ENCODE data around the gene CAMK1D. TPM values are rescaled to one million over a fixed set of nuclear protein-coding genes. Genes with fewer than 3 reads are reported as not detected.

The CAMK1D gene
- total and polyA plus RNA-seq, 4 donors: 1.9 to 19.0 (median 7.6) TPM

GRCh38 chr10:12833451-12833850 lies 484.1 kb downstream of the CAMK1D start:
- Histone ChIP-seq H3K4me1 (ENCODE audit: control insufficient read depth in 1 of 2, insufficient read depth in 2 of 2, low read length in 2 of 2) (no peaks in the 10 kb centered on the region), H3K4me3 (ENCODE audit: low read length in 2 of 2) (no peak overlapping the region), H3K9me3 (ENCODE audit: control insufficient read depth, low read length) (no peaks in the 10 kb centered on the region), H3K27ac (ENCODE audit: low read depth in 1 of 2, low read length in 2 of 2) (no peak overlapping the region), H3K27me3 (ENCODE audit: control insufficient read depth in 1 of 2, insufficient read depth in 2 of 2, low read length in 1 of 2) (no peaks in the 10 kb centered on the region), H3K36me3 (ENCODE audit: control insufficient read depth in 1 of 2, insufficient read depth in 2 of 2, low read length in 1 of 2) (no peaks in the 10 kb centered on the region)
- intact Hi-C loops (cut with DNase I): no loop called here
- DNase-seq (no peak), ATAC-seq (ENCODE audit: low FRiP score) (no peak)
- WGBS, 2 donors: 96% methylated on average over 11 of the region's 11 CpGs

GRCh38 chr10:12834116-12834665 lies 484.8 kb downstream of the CAMK1D start:
- intact Hi-C loops (cut with DNase I): no loop called here
- no peak for ATAC-seq (ENCODE audit: low FRiP score)
- Histone ChIP-seq H3K9me3 (ENCODE audit: control insufficient read depth, low read length) (no peaks in the 10 kb centered on the region), H3K4me1 (ENCODE audit: control insufficient read depth in 1 of 2, insufficient read depth in 2 of 2, low read length in 2 of 2) (no peaks in the 10 kb centered on the region), H3K36me3 (ENCODE audit: control insufficient read depth in 1 of 2, insufficient read depth in 2 of 2, low read length in 1 of 2) (no peaks in the 10 kb centered on the region), H3K4me3 (ENCODE audit: low read length in 2 of 2) (no peak overlapping the region), H3K27ac (ENCODE audit: low read depth in 1 of 2, low read length in 2 of 2) (no peak overlapping the region), H3K27me3 (ENCODE audit: control insufficient read depth in 1 of 2, insufficient read depth in 2 of 2, low read length in 1 of 2) (no peaks in the 10 kb centered on the region)
- DNase-seq: no peak
- 95 to 96% methylated on average over 19 of the region's 19 CpGs for WGBS, 2 donors

GRCh38 chr10:12834721-12835120 lies 485.4 kb downstream of the CAMK1D start:
- no peak for ATAC-seq (ENCODE audit: low FRiP score)
- 88 to 89% methylated on average over 10 of the region's 10 CpGs for WGBS, 2 donors

GRCh38 chr10:12835709-12836108 lies 486.4 kb downstream of the CAMK1D start:
- no peaks in the 10 kb centered on the region for H3K36me3 ChIP-seq (ENCODE audit: control insufficient read depth in 1 of 2, insufficient read depth in 2 of 2, low read length in 1 of 2)
- no peak for ATAC-seq (ENCODE audit: low FRiP score)
- intact Hi-C loops (cut with DNase I): no loop called here

More at GRCh38 chr10:12834721-12835120, 485.4 kb downstream of the CAMK1D start:
- Histone ChIP-seq H3K4me3 (ENCODE audit: low read length in 2 of 2) (no peak overlapping the region), H3K27me3 (ENCODE audit: control insufficient read depth in 1 of 2, insufficient read depth in 2 of 2, low read length in 1 of 2) (no peaks in the 10 kb centered on the region), H3K4me1 (ENCODE audit: control insufficient read depth in 1 of 2, insufficient read depth in 2 of 2, low read length in 2 of 2) (no peaks in the 10 kb centered on the region), H3K27ac (ENCODE audit: low read depth in 1 of 2, low read length in 2 of 2) (no peak overlapping the region), H3K9me3 (ENCODE audit: control insufficient read depth, low read length) (no peaks in the 10 kb centered on the region), H3K36me3 (ENCODE audit: control insufficient read depth in 1 of 2, insufficient read depth in 2 of 2, low read length in 1 of 2) (no peaks in the 10 kb centered on the region)
- intact Hi-C loops (cut with DNase I): no loop called here
- DNase-seq: no peak

GRCh38 chr10:12838366-12838765 lies 489.0 kb downstream of the CAMK1D start:
- no peaks in the 10 kb centered on the region for H3K36me3 ChIP-seq (ENCODE audit: control insufficient read depth in 1 of 2, insufficient read depth in 2 of 2, low read length in 1 of 2)
- no peak overlapping the region for H3K27ac ChIP-seq (ENCODE audit: low read depth in 1 of 2, low read length in 2 of 2)
- WGBS, 2 donors: 86 to 95% methylated on average over 9 of the region's 9 CpGs
- DNase-seq (no peak), ATAC-seq (ENCODE audit: low FRiP score) (no peak)
- H3K4me3 ChIP-seq (ENCODE audit: low read length in 2 of 2): no peak overlapping the region
- no peaks in the 10 kb centered on the region for H3K9me3 ChIP-seq (ENCODE audit: control insufficient read depth, low read length)
- H3K27me3 ChIP-seq (ENCODE audit: control insufficient read depth in 1 of 2, insufficient read depth in 2 of 2, low read length in 1 of 2): no peaks in the 10 kb centered on the region
- H3K4me1 ChIP-seq (ENCODE audit: control insufficient read depth in 1 of 2, insufficient read depth in 2 of 2, low read length in 2 of 2): no peaks in the 10 kb centered on the region
- intact Hi-C loops (cut with DNase I): no loop called here

More at GRCh38 chr10:12835709-12836108, 486.4 kb downstream of the CAMK1D start:
- H3K4me1 ChIP-seq (ENCODE audit: control insufficient read depth in 1 of 2, insufficient read depth in 2 of 2, low read length in 2 of 2): no peaks in the 10 kb centered on the region
- H3K9me3 ChIP-seq (ENCODE audit: control insufficient read depth, low read length): no peaks in the 10 kb centered on the region
- no peak overlapping the region for H3K27ac ChIP-seq (ENCODE audit: low read depth in 1 of 2, low read length in 2 of 2)
- WGBS, 2 donors: 40 to 65% methylated on average over 5 of the region's 5 CpGs
- no peaks in the 10 kb centered on the region for H3K27me3 ChIP-seq (ENCODE audit: control insufficient read depth in 1 of 2, insufficient read depth in 2 of 2, low read length in 1 of 2)
- DNase-seq: no peak
- H3K4me3 ChIP-seq (ENCODE audit: low read length in 2 of 2): no peak overlapping the region

- 89 to 94% methylated on average over 27 of the region's 27 CpGs for WGBS, 2 donors
Measured at GRCh38 chr10:12838995-12839927, 489.9 kb downstream of the CAMK1D start.

GRCh38 chr10:12839941-12840611 lies 490.7 kb downstream of the CAMK1D start:
- no peaks in the 10 kb centered on the region for H3K4me1 ChIP-seq (ENCODE audit: control insufficient read depth in 1 of 2, insufficient read depth in 2 of 2, low read length in 2 of 2)
- no peaks in the 10 kb centered on the region for H3K9me3 ChIP-seq (ENCODE audit: control insufficient read depth, low read length)
- H3K4me3 ChIP-seq (ENCODE audit: low read length in 2 of 2): no peak overlapping the region
- ATAC-seq (ENCODE audit: low FRiP score) (no peak), DNase-seq (no peak)
- no peak overlapping the region for H3K27ac ChIP-seq (ENCODE audit: low read depth in 1 of 2, low read length in 2 of 2)
- WGBS, 2 donors: 72 to 73% methylated on average over 9 of the region's 9 CpGs
- no peaks in the 10 kb centered on the region for H3K27me3 ChIP-seq (ENCODE audit: control insufficient read depth in 1 of 2, insufficient read depth in 2 of 2, low read length in 1 of 2)
- no peaks in the 10 kb centered on the region for H3K36me3 ChIP-seq (ENCODE audit: control insufficient read depth in 1 of 2, insufficient read depth in 2 of 2, low read length in 1 of 2)
- intact Hi-C loops (cut with DNase I): no loop called here

More at GRCh38 chr10:12838995-12839927, 489.9 kb downstream of the CAMK1D start:
- no peak overlapping the region for H3K4me3 ChIP-seq (ENCODE audit: low read length in 2 of 2)
- H3K36me3 ChIP-seq (ENCODE audit: control insufficient read depth in 1 of 2, insufficient read depth in 2 of 2, low read length in 1 of 2): no peaks in the 10 kb centered on the region
- no peak for DNase-seq
- no peak overlapping the region for H3K27ac ChIP-seq (ENCODE audit: low read depth in 1 of 2, low read length in 2 of 2)
- ATAC-seq (ENCODE audit: low FRiP score): no peak
- no peaks in the 10 kb centered on the region for H3K27me3 ChIP-seq (ENCODE audit: control insufficient read depth in 1 of 2, insufficient read depth in 2 of 2, low read length in 1 of 2)
- no peaks in the 10 kb centered on the region for H3K4me1 ChIP-seq (ENCODE audit: control insufficient read depth in 1 of 2, insufficient read depth in 2 of 2, low read length in 2 of 2)
- intact Hi-C loops (cut with DNase I): no loop called here
- H3K9me3 ChIP-seq (ENCODE audit: control insufficient read depth, low read length): no peaks in the 10 kb centered on the region

- H3K4me3 ChIP-seq (ENCODE audit: low read length in 2 of 2): no peak overlapping the region
- no peak for ATAC-seq (ENCODE audit: low FRiP score)
- no peaks in the 10 kb centered on the region for H3K9me3 ChIP-seq (ENCODE audit: control insufficient read depth, low read length)
- no peaks in the 10 kb centered on the region for H3K27me3 ChIP-seq (ENCODE audit: control insufficient read depth in 1 of 2, insufficient read depth in 2 of 2, low read length in 1 of 2)
- no peaks in the 10 kb centered on the region for H3K36me3 ChIP-seq (ENCODE audit: control insufficient read depth in 1 of 2, insufficient read depth in 2 of 2, low read length in 1 of 2)
- 97 to 99% methylated on average over 10 of the region's 10 CpGs for WGBS, 2 donors
- H3K27ac ChIP-seq (ENCODE audit: low read depth in 1 of 2, low read length in 2 of 2): no peak overlapping the region
- no peaks in the 10 kb centered on the region for H3K4me1 ChIP-seq (ENCODE audit: control insufficient read depth in 1 of 2, insufficient read depth in 2 of 2, low read length in 2 of 2)
- intact Hi-C loops (cut with DNase I): no loop called here
- DNase-seq: no peak
Measured at GRCh38 chr10:12841426-12841825, 492.1 kb downstream of the CAMK1D start.

Measured in aorta (tissue), 5 donors.